SK-N-SH treated with all-trans-retinoic acid at 6 μM for 48 hours (cell line): Measurements from ENCODE around the gene POM121C.
"Not testable (repeated sequence)": the region's sequence is repeated elsewhere in the genome, so short reads cannot be mapped to it uniquely, and the experiment has no call there.

ENCODE experiments used
- CSRNP3 ChIP-seq: fragments of 250-450 bp; sonication (Bioruptor Pico); IDR thresholded peaks from 2 replicates; pipeline ENCODE4 v1.5.1; 2021; ENCODE audit warnings: mild to moderate bottlenecking, moderate library complexity
- GLIS3 ChIP-seq: fragments of 250-450 bp; sonication (Bioruptor Pico); IDR thresholded peaks from 2 replicates; pipeline ENCODE4 v1.5.0; 2020; ENCODE audit warnings: mild to moderate bottlenecking, moderate library complexity
- ISL1 ChIP-seq: fragments of 250-450 bp; sonication (Bioruptor Pico); IDR thresholded peaks from 2 replicates; pipeline ENCODE4 v2.1.2; 2022; ENCODE audit warnings: mild to moderate bottlenecking, moderate library complexity
- ZC3H10 ChIP-seq: fragments of 250-450 bp; sonication (Bioruptor Pico); IDR thresholded peaks from 2 replicates; pipeline ENCODE4 v1.5.1; 2021; ENCODE audit warnings: mild to moderate bottlenecking, moderate library complexity

DNA sequence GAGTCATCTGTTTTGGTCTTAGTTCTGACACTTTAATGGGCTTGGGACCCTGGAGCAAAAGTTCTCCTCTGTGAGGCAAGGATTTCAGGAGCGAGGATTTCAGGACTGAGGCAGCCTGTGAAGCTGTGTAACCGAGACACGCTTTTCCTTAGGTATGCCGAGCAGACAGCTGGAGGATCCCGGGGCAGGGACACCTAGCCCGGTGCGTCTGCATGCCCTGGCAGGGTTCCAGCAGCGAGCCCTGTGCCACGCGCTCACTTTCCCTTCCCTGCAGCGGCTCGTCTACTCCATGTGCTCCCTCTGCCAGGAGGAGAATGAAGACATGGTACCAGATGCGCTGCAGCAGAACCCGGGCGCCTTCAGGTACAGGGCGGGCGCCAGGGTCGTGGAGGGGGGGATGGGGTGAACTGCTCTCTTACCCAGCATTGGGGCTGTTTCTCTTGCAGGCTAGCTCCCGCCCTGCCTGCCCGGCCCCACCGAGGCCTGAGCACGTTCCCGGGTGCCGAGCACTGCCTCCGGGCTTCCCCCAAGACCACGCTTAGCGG, 70.2 kb downstream of the POM121C start:
- TF ChIP-seq ISL1; CSRNP3; ZC3H10; GLIS3 (CRISPR knock-in tag): not testable (repeated sequence)
